Islet of Langerhans (tissue), 1 donor: ENCODE data around the gene PLRG1.

Source experiments
- FAIRE-seq: peaks from one replicate; lab custom pipeline; 2011; peaks lifted over from hg19 to GRCh38; lab: Jason Lieb, UNC

PLRG1 gene

GRCh38 chr4:154573190-154573870 is 23.1 kb upstream of the PLRG1 start:
- no peak for FAIRE-seq

- no peak for FAIRE-seq
Observed at GRCh38 chr4:154569584-154569983, 19.4 kb upstream of the PLRG1 start.

DNA sequence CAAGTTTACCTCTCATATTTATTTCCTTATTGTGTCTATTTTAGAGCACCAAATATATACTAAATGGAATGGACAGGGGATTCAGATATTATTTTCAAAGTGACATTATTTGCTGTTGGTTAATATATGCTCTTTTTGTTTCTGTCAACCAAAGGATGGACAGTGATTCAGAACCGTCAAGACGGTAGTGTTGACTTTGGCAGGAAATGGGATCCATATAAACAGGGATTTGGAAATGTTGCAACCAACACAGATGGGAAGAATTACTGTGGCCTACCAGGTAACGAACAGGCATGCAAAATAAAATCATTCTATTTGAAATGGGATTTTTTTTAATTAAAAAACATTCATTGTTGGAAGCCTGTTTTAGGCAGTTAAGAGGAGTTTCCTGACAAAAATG is 18.8 kb upstream of the PLRG1 start:
- FAIRE-seq = no peak

DNA sequence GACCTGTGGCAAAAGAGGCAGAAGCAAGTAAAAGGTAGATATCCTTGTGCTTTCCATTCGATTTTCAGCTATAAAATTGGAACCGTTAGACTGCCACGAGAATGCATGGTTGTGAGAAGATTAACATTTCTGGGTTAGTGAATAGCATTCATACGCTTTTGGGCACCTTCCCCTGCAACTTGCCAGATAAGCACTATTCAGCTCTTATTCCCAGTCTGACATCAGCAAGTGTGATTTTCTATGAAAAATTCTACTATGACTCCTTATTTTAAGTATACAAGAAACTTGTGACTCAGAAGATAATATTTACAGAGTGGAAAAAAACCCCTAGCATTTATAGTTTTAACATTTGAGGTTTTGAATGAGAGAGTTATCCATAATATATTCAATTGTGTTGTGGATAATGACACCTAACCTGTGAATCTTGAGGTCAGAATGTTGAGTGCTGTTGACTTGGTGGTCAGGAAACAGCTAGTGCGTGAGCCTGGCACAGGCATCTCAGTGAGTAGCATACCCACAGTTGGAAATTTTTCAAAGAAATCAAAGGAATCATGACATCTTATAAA is 16.5 kb upstream of the PLRG1 start:
- FAIRE-seq = no peak

DNA sequence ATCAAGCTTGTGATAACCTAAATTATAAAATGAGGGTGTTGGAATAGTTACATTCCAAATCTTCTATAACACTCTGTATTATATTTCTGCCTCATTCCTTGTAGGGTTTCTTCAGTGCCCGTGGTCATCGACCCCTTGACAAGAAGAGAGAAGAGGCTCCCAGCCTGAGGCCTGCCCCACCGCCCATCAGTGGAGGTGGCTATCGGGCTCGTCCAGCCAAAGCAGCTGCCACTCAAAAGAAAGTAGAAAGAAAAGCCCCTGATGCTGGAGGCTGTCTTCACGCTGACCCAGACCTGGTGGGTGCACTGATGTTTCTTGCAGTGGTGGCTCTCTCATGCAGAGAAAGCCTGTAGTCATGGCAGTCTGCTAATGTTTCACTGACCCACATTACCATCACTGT is 15.5 kb upstream of the PLRG1 start:
- FAIRE-seq = no peak

- FAIRE-seq = no peak
Observed at GRCh38 chr4:154564311-154564710, 14.1 kb upstream of the PLRG1 start.

DNA sequence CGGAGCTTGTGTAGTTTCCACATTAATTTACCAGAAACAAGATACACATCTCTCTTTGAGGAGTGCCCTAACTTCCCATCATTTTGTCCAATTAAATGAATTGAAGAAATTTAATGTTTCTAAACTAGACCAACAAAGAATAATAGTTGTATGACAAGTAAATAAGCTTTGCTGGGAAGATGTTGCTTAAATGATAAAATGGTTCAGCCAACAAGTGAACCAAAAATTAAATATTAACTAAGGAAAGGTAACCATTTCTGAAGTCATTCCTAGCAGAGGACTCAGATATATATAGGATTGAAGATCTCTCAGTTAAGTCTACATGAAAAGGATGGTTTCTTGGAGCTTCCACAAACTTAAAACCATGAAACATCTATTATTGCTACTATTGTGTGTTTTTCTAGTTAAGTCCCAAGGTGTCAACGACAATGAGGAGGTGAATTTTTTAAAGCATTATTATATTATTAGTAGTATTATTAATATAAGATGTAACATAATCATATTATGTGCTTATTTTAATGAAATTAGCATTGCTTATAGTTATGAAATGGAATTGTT is 12.6 kb upstream of the PLRG1 start, which contains the start of gene FGB:
TSS of gene FGB (plus strand) at position 315 of the 558 bp plus-strand sequence. CDS start at position 323, 8 bp downstream.
- FAIRE-seq = peak; percentile 13

DNA sequence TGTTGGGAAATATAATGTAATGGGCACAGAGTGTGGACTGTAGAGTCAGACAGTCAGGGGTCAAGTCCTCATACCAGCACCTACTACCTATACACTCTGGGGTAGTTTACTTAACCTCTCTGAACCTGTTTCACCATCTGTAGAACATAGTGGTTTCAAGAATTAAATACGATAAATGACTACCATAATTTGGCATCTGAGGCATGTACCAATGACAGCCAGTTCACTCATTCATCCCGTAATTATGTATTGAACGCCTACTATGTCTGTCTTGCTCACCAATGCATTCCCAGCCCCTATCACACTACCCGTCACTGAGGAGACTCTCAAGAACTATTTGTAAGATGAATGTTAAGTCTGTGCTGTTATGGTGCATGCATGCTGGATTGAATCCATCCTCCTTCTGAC is 10.6 kb upstream of the PLRG1 start:
- FAIRE-seq = no peak

- no peak for FAIRE-seq
Observed at GRCh38 chr4:154560419-154560801, 10.2 kb upstream of the PLRG1 start.

GRCh38 chr4:154559494-154560418 is 9.6 kb upstream of the PLRG1 start:
- peak; percentile 49 for FAIRE-seq

- FAIRE-seq = no peak
Observed at GRCh38 chr4:154559141-154559493, 8.9 kb upstream of the PLRG1 start.

GRCh38 chr4:154551872-154552686 is 1.9 kb upstream of the PLRG1 start:
- FAIRE-seq = peak; percentile 95

DNA sequence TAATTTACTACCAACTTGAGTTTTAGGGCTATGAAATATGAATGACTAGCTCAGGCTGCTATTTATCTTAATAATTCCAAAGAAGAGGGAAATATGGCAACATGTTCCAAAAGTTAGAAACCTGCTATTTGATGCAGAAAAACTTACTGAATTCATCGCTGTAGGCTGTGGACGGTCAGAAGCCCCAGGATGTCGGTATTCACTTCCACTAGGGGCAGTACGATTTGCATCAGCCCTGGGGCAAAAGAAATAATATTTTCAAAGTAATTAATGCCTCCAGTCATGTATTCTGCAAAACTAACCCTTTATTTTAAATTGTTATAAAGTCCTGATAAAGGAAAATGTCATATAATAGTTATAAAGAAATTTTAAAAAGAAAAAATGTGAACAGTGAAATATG is 4.5 kb downstream of the PLRG1 start:
- no peak for FAIRE-seq

DNA sequence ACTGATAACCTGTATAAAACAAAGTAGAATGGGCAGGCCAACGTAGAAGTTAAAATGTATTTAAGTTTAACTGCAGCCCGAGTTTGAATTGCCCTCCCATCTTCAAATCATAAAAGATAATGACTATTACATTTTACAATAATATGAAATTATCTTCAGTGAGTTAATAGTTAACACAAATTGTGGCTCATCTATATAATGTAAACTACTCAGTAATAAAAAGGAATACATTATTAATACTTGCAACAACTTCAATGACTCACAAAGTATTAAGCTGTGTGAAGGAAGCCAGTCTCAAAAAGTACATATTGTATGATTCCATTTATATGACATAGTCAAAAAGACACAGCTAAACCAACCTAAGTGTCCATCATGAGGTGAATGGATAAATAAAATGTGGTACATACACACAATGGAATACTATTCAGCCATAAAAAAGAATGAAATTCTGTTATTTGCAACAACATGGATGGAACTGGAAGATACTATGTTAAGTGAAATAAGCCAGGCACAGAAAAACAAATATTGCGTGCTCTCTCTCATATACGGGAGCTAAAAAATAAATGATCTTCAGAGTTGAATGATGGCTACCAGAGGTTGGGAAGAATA is 7.8 kb downstream of the PLRG1 start:
- no peak for FAIRE-seq

DNA sequence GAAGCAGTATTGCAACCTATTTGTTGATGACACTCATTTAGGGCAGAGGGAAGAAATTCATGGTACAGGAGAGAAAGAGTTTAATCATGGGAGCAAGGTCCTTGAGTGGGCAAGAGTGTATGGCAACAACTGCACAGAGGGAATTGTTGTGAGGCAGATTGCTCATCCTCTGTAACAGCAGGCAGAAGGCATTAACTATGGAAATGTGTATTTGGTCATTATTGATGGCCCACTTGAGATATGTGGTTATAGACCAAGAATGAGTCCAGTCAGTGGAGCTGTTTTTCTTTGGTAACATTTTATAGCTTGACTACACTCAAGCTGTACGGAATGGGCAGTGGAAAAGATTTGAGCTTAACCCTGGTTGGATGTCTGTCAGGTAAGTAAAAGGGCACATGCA is 15.9 kb downstream of the PLRG1 start:
- no peak for FAIRE-seq

DNA sequence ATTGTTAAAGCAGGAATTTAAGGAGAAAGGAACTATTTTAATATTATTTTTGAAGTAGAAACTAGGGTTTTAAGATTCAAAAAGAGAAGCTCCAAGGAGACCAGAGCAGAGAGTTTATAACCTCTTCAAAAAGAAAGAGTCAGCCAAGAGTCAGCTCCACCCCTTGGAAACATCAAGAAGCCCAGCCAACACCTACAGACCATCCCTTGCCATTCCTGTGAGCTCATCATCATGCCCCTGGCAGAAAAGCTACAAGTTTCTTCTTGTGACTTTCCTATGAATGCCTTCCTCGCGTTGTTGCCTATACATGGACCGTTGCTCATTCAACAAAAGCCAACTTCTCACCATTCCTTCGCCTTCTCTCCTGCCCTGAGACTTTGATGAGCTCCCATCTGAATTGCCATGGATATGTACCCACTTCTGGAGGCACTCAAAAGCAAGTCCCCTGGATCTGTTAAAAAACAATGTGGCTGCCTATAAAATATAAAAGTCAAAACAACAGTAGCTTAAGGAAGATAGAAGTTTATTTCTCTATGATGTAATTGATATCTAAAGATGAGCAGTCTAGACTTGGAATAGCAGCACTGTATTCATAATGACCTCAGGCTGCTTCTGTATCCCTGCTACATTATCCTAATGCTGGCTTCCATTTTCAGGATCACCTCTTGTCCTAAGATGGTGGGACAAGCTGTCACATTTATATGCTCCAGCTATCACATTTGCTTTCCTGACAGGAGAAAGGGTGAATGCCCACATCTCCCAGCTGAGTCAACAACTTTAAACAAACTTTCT is 20.3 kb downstream of the PLRG1 start:
- FAIRE-seq = no peak

GRCh38 chr4:154528869-154529268 is 21.3 kb downstream of the PLRG1 start:
- no peak for FAIRE-seq

DNA sequence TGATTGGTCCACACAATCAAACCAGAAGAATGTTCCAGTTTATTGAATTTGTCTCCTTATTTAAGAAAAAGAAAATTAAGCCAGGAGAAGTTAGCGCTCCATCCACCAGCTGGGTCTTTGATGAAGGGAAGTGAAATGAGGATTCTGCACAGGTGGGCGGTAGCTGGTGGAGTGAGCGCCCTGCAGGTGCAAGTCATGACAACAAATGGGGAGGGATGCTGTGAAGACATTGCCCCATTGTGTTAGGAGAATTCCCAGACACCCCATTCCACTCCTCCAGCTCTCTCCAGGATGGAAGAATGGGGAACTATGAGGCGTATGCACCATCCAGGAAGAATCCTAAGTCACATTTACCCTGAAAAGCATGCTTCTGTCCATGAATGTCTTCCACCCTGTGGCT is 22.9 kb downstream of the PLRG1 start:
- no peak for FAIRE-seq

DNA sequence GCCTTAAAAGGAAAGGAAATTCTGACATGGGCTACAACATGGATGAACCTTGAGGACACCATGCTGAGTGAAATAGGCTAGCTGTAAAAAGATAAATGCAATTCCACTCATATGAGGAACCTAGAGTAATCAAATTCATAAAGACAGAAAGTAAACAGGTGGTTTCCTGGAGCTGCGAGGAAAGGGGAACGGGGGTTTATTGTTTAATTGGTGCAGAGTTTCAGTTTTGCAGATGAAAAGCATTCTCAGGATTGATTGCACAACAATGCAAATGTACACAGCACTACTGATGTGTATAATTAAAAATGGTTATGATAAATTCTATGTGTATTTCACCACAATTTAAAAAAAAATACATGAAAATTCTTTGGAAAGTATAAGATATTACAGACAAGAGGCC is 24.0 kb downstream of the PLRG1 start:
- no peak for FAIRE-seq

- FAIRE-seq = no peak
Observed at GRCh38 chr4:154521607-154522006, 28.6 kb downstream of the PLRG1 start.

DNA sequence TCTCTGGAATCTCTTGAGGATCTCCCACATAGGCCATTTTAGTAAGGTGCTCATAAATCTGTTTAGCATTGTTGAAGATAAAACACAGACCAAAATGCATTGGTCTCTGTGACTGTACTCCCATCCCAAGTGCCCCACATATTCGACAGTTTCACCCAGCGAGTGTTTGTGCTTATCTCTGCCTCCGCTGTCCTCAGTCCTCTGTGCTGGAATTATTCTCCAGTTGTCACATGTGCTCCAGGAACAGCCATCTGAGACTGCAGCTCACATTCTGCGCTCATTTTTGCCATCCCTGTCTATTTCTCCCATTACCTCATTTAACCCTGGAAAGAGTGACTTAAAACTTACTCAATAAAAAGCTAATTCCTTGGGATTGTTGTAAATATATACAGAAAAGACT is 31.0 kb downstream of the PLRG1 start:
- no peak for FAIRE-seq
